ENCODE measurements around the gene PRSS27.
A peak's percentile ranks its signal among the peaks of the same experiment; 100 is the strongest.
"Not testable (repeated sequence)": the region's sequence is repeated elsewhere in the genome, so short reads cannot be mapped to it uniquely, and the experiment has no call there.

The PRSS27 gene

GRCh38 chr16:2692251-2692947 lies 27.6 kb downstream of the PRSS27 start:
- no peak for DNase-seq

GRCh38 chr16:2691491-2692248 lies 28.4 kb downstream of the PRSS27 start:
- DNase-seq: no peak

GRCh38 chr16:2690852-2691251 lies 29.2 kb downstream of the PRSS27 start:
- no peak for DNase-seq

- no peak for DNase-seq
These were observed 29.8 kb downstream of the PRSS27 start for GRCh38 chr16:2689968-2690801.

- not testable (repeated sequence) for DNase-seq
These were observed 30.6 kb downstream of the PRSS27 start for GRCh38 chr16:2689422-2689821.

- no peak for DNase-seq
These were observed 32.3 kb downstream of the PRSS27 start for GRCh38 chr16:2687531-2688308.

- no peak for DNase-seq
These were observed 33.0 kb downstream of the PRSS27 start for GRCh38 chr16:2686912-2687507.

- DNase-seq: not testable (repeated sequence)
These were observed 33.9 kb downstream of the PRSS27 start for GRCh38 chr16:2686075-2686474.

- DNase-seq: not testable (repeated sequence)
These were observed 37.0 kb downstream of the PRSS27 start for GRCh38 chr16:2683041-2683440.

GRCh38 chr16:2682209-2683021 lies 37.6 kb downstream of the PRSS27 start, which contains the start of gene KCTD5:
Gene KCTD5 (plus strand): TSS chr16:2682523. CDS start chr16:2682549, 26 bp downstream.
- DNase-seq: peak; percentile 94

GRCh38 chr16:2680360-2680759 lies 39.7 kb downstream of the PRSS27 start:
- not testable (repeated sequence) for DNase-seq

- DNase-seq: not testable (repeated sequence)
These were observed 40.1 kb downstream of the PRSS27 start for GRCh38 chr16:2679902-2680301.

- DNase-seq: not testable (repeated sequence)
These were observed 41.6 kb downstream of the PRSS27 start for GRCh38 chr16:2678206-2678965.

- not testable (repeated sequence) for DNase-seq
These were observed 43.1 kb downstream of the PRSS27 start for GRCh38 chr16:2676937-2677336.

- no peak for DNase-seq
These were observed 44.3 kb downstream of the PRSS27 start for GRCh38 chr16:2675714-2676113.

- DNase-seq: no peak
These were observed 45.0 kb downstream of the PRSS27 start for GRCh38 chr16:2675021-2675420.

GRCh38 chr16:2673066-2673999 lies 46.7 kb downstream of the PRSS27 start:
- DNase-seq: peak; percentile 87

GRCh38 chr16:2671741-2672140 lies 48.3 kb downstream of the PRSS27 start:
- DNase-seq: no peak

- DNase-seq: not testable (repeated sequence)
These were observed 48.8 kb downstream of the PRSS27 start for GRCh38 chr16:2671193-2671592.
